Liver (tissue), 3 donors: ENCODE data around the gene INSIG2.

Source experiments
- ATF3 ChIP-seq: IDR thresholded peaks from 2 replicates; pipeline ENCODE4 v1.6.1; 2016; ENCODE audit warnings: antibody characterized with exemption
- CTCF ChIP-seq: fragments of 150-350 bp; IDR thresholded peaks from 2 replicates; pipeline ENCODE4 v1.5.1; 2017; ENCODE audit warnings: improper control_type of control experiment, low read depth, low read length; ENCODE audit not compliant: missing input control
- EGR1 ChIP-seq, 2 donors: IDR thresholded peaks; 2 replicates each; pipeline ENCODE4 v1.6.1; 2016 to 2018; ENCODE audit warnings: antibody characterized with exemption in 2 of 2, low read depth in 2 of 2
- FOXA1 ChIP-seq: IDR thresholded peaks from 2 replicates; pipeline ENCODE4 v1.6.1; 2016; ENCODE audit warnings: antibody characterized with exemption
- GABPA ChIP-seq, 2 donors: IDR thresholded peaks in 1 of 2; conservative IDR thresholded peaks in 1 of 2; 2 replicates each; pipeline ENCODE4 v1.6.1; 2016; ENCODE audit warnings: antibody characterized with exemption in 2 of 2, mild to moderate bottlenecking in 1 of 2, moderate library complexity in 1 of 2
- HNF4G ChIP-seq: IDR thresholded peaks from 2 replicates; pipeline ENCODE4 v1.6.1; 2016; ENCODE audit warnings: antibody characterized with exemption
- NR2F2 ChIP-seq: IDR thresholded peaks from 2 replicates; pipeline ENCODE4 v1.6.1; 2016; ENCODE audit warnings: antibody characterized with exemption
- RAD21 ChIP-seq, 2 donors: IDR thresholded peaks; 2 replicates each; pipeline ENCODE4 v1.6.1; 2016; ENCODE audit warnings: antibody characterized with exemption in 2 of 2, mild to moderate bottlenecking in 2 of 2
- REST ChIP-seq: IDR thresholded peaks from 2 replicates; pipeline ENCODE4 v1.6.1; 2016; ENCODE audit warnings: antibody characterized with exemption, mild to moderate bottlenecking
- YY1 ChIP-seq: IDR thresholded peaks from 2 replicates; pipeline ENCODE4 v1.6.1; 2016; ENCODE audit warnings: antibody characterized with exemption, mild to moderate bottlenecking
- donor health status: healthy.
- donor health status: healthy.

GRCh38 chr2:118148809-118149208, 60.5 kb downstream of the INSIG2 start:
- TF ChIP-seq CTCF (peak; percentile 52), RAD21 (IDR thresholded peaks at IDR 0.05) (peak; percentile 78 to 81), EGR1 (IDR thresholded peaks at IDR 0.05; ENCODE audit: low read depth in 2 of 2) (no peak), YY1 (no peak), HNF4G (no peak), REST (no peak), FOXA1 (no peak), GABPA (IDR thresholded peaks at IDR 0.05 in 1 of 2, conservative IDR thresholded peaks at IDR 0.05 in 1 of 2) (no peak), ATF3 (no peak), NR2F2 (no peak)
